Liver (tissue), 9 donors: ENCODE measurements around the gene NT5DC1. TPM values are rescaled to one million over a fixed set of nuclear protein-coding genes. Genes with fewer than 3 reads are reported as not detected.

ENCODE experiments used
- DNase-seq: peaks from one replicate; pipeline ENCODE4 v3.0.0-alpha.2; 2017; ENCODE audit warnings: low spot score
- H3K27ac ChIP-seq, 2 donors: one replicate each; pipeline ENCODE4 v1.7.0; 2013; ENCODE audit warnings: inconsistent platforms in 2 of 2, low read length in 2 of 2, control low read depth in 1 of 2, low read depth in 1 of 2, mild to moderate bottlenecking in 1 of 2
- H3K27me3 ChIP-seq, 4 donors: one replicate each; pipeline versions ENCODE4 v1.6.1 to v1.7.0; 2013; ENCODE audit warnings: low read length in 3 of 4, inconsistent platforms in 1 of 4, mild to moderate bottlenecking in 1 of 4, moderate library complexity in 1 of 4; ENCODE audit not compliant: control insufficient read depth in 4 of 4, insufficient read depth in 4 of 4
- H3K36me3 ChIP-seq, 4 donors: one replicate each; pipeline versions ENCODE4 v1.6.1 to v1.7.0; 2013; ENCODE audit warnings: low read length in 3 of 4, mild to moderate bottlenecking in 3 of 4, low read depth in 1 of 4, moderate library complexity in 1 of 4; ENCODE audit not compliant: control insufficient read depth in 4 of 4, insufficient read depth in 3 of 4
- H3K4me1 ChIP-seq, 4 donors: one replicate each; pipeline versions ENCODE4 v1.6.1 to v1.7.0; 2013; ENCODE audit warnings: low read length in 3 of 4, mild to moderate bottlenecking in 3 of 4, moderate library complexity in 1 of 4; ENCODE audit not compliant: control insufficient read depth in 4 of 4, insufficient read depth in 4 of 4
- H3K4me3 ChIP-seq, 3 donors: one replicate each; pipeline versions ENCODE4 v1.6.1 to v1.7.0; 2013; ENCODE audit warnings: low read length in 3 of 3, control low read depth in 1 of 3, low read depth in 1 of 3, mild to moderate bottlenecking in 1 of 3
- H3K9ac ChIP-seq, 2 donors: one replicate each; pipeline ENCODE4 v1.7.0; 2013; ENCODE audit warnings: low read length in 2 of 2, mild to moderate bottlenecking in 2 of 2, moderate library complexity in 2 of 2, control low read depth in 1 of 2, low read depth in 1 of 2
- H3K9me3 ChIP-seq, 4 donors: one replicate each; pipeline versions ENCODE4 v1.6.1 to v1.7.0; 2013; ENCODE audit warnings: low read length in 3 of 4; ENCODE audit not compliant: control insufficient read depth in 4 of 4
- ATF3 ChIP-seq: IDR thresholded peaks from 2 replicates; pipeline ENCODE4 v1.6.1; 2016; ENCODE audit warnings: antibody characterized with exemption
- EGR1 ChIP-seq, 2 donors: IDR thresholded peaks; 2 replicates each; pipeline ENCODE4 v1.6.1; 2016 to 2018; ENCODE audit warnings: antibody characterized with exemption in 2 of 2, low read depth in 2 of 2
- FOXA2 ChIP-seq: IDR thresholded peaks from 2 replicates; pipeline ENCODE4 v1.6.1; 2016; ENCODE audit warnings: antibody characterized with exemption
- GABPA ChIP-seq, 2 donors: IDR thresholded peaks in 1 of 2; conservative IDR thresholded peaks in 1 of 2; 2 replicates each; pipeline ENCODE4 v1.6.1; 2016; ENCODE audit warnings: antibody characterized with exemption in 2 of 2, mild to moderate bottlenecking in 1 of 2, moderate library complexity in 1 of 2
- HNF4G ChIP-seq: IDR thresholded peaks from 2 replicates; pipeline ENCODE4 v1.6.1; 2016; ENCODE audit warnings: antibody characterized with exemption
- MAX ChIP-seq: IDR thresholded peaks from 2 replicates; pipeline ENCODE4 v1.6.1; 2016; ENCODE audit warnings: antibody characterized with exemption
- NR2F2 ChIP-seq: IDR thresholded peaks from 2 replicates; pipeline ENCODE4 v1.6.1; 2016; ENCODE audit warnings: antibody characterized with exemption
- RAD21 ChIP-seq, 2 donors: IDR thresholded peaks; 2 replicates each; pipeline ENCODE4 v1.6.1; 2016; ENCODE audit warnings: antibody characterized with exemption in 2 of 2, mild to moderate bottlenecking in 2 of 2
- RXRA ChIP-seq, 2 donors: IDR thresholded peaks; 2 replicates each; pipeline ENCODE4 v1.6.1; 2017 to 2018; ENCODE audit warnings: antibody characterized with exemption in 2 of 2, mild to moderate bottlenecking in 1 of 2
- SP1 ChIP-seq: IDR thresholded peaks from 2 replicates; pipeline ENCODE4 v1.6.1; 2018; ENCODE audit warnings: antibody characterized with exemption, mild to moderate bottlenecking
- TAF1 ChIP-seq: conservative IDR thresholded peaks from 2 replicates; pipeline ENCODE4 v1.6.1; 2016; ENCODE audit warnings: antibody characterized with exemption, mild to moderate bottlenecking
- YY1 ChIP-seq: IDR thresholded peaks from 2 replicates; pipeline ENCODE4 v1.6.1; 2016; ENCODE audit warnings: antibody characterized with exemption, mild to moderate bottlenecking
- ZBTB33 ChIP-seq: IDR thresholded peaks from 2 replicates; pipeline ENCODE4 v1.6.1; 2016; ENCODE audit warnings: antibody characterized with exemption
- WGBS: extraction: QIAGEN DNeasy Blood & Tissue Kit; methylation state at CpG from one replicate; pipeline ENCODE4 v1.1.7; 2013; 5-methylcytosine and 5-hydroxymethylcytosine counted together
- polyA plus RNA-seq, 2 donors: library from polyadenylated mRNA; stranded (reverse) in 1 of 2; unstranded in 1 of 2; fragments of 200-250 nt in 1 of 2; fragments of >200 nt in 1 of 2; fragmentation: Nextera tagmentation in 1 of 2; extraction: Ambion mirVana in 1 of 2; gene quantifications; one replicate each; pipeline versions ENCODE4 v1.2.1 to v1.2.3, GENCODE V29; 2013 to 2015
- total RNA-seq, 2 donors: library from RNA; depleted of rRNA; stranded (reverse); fragments of >200 nt; gene quantifications; one replicate each; pipeline ENCODE4 v1.2.3, GENCODE V29; 2014
- TF ChIP-seq, protein P1 (sequence below): fragments of 150-350 bp; IDR thresholded peaks from 2 replicates; pipeline ENCODE4 v1.5.1; 2017; ENCODE audit warnings: improper control_type of control experiment, low read depth, low read length; ENCODE audit not compliant: missing input control
- TF ChIP-seq, protein P2 (sequence below): IDR thresholded peaks from 2 replicates; pipeline ENCODE4 v1.6.1; 2016; ENCODE audit warnings: antibody characterized with exemption, mild to moderate bottlenecking
- donor health status: healthy.
- donor health status: healthy.
- donor health status: healthy.
- donor health status: healthy.
- donor health status: healthy.

NT5DC1 gene
- total and polyA plus RNA-seq, 4 donors: 10.4 to 31.4 (median 23.3) TPM

- no peaks in the 10 kb centered on the region for H3K9me3 ChIP-seq
- peaks cover 0 to 3% (median 0%) of the 10 kb centered on the region in 4 donors for H3K36me3 ChIP-seq
- no peak overlapping the region for H3K4me3 ChIP-seq
- 93% methylated on average over 2 of the region's 2 CpGs for WGBS
- H3K27ac ChIP-seq: no peak overlapping the region
- H3K4me1 ChIP-seq: peaks cover 0 to 2% (median 0%) of the 10 kb centered on the region in 4 donors
- H3K27me3 ChIP-seq: no peaks in the 10 kb centered on the region
- no peak overlapping the region for H3K9ac ChIP-seq
- DNase-seq: no peak
- TF ChIP-seq HNF4G (no peak), GABPA (IDR thresholded peaks at IDR 0.05 in 1 of 2, conservative IDR thresholded peaks at IDR 0.05 in 1 of 2) (no peak), FOXA2 (no peak), SP1 (no peak), RXRA (IDR thresholded peaks at IDR 0.05) (no peak), EGR1 (IDR thresholded peaks at IDR 0.05; ENCODE audit: low read depth in 2 of 2) (no peak), YY1 (no peak), ATF3 (no peak), NR2F2 (no peak), ZBTB33 (no peak), TAF1 (no peak), RAD21 (IDR thresholded peaks at IDR 0.05) (no peak), MAX (no peak)
- TF ChIP-seq, protein P1, sequence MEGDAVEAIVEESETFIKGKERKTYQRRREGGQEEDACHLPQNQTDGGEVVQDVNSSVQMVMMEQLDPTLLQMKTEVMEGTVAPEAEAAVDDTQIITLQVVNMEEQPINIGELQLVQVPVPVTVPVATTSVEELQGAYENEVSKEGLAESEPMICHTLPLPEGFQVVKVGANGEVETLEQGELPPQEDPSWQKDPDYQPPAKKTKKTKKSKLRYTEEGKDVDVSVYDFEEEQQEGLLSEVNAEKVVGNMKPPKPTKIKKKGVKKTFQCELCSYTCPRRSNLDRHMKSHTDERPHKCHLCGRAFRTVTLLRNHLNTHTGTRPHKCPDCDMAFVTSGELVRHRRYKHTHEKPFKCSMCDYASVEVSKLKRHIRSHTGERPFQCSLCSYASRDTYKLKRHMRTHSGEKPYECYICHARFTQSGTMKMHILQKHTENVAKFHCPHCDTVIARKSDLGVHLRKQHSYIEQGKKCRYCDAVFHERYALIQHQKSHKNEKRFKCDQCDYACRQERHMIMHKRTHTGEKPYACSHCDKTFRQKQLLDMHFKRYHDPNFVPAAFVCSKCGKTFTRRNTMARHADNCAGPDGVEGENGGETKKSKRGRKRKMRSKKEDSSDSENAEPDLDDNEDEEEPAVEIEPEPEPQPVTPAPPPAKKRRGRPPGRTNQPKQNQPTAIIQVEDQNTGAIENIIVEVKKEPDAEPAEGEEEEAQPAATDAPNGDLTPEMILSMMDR: no peak
- TF ChIP-seq, protein P2, sequence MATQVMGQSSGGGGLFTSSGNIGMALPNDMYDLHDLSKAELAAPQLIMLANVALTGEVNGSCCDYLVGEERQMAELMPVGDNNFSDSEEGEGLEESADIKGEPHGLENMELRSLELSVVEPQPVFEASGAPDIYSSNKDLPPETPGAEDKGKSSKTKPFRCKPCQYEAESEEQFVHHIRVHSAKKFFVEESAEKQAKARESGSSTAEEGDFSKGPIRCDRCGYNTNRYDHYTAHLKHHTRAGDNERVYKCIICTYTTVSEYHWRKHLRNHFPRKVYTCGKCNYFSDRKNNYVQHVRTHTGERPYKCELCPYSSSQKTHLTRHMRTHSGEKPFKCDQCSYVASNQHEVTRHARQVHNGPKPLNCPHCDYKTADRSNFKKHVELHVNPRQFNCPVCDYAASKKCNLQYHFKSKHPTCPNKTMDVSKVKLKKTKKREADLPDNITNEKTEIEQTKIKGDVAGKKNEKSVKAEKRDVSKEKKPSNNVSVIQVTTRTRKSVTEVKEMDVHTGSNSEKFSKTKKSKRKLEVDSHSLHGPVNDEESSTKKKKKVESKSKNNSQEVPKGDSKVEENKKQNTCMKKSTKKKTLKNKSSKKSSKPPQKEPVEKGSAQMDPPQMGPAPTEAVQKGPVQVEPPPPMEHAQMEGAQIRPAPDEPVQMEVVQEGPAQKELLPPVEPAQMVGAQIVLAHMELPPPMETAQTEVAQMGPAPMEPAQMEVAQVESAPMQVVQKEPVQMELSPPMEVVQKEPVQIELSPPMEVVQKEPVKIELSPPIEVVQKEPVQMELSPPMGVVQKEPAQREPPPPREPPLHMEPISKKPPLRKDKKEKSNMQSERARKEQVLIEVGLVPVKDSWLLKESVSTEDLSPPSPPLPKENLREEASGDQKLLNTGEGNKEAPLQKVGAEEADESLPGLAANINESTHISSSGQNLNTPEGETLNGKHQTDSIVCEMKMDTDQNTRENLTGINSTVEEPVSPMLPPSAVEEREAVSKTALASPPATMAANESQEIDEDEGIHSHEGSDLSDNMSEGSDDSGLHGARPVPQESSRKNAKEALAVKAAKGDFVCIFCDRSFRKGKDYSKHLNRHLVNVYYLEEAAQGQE: no peak
Measured at GRCh38 chr6:116154887-116155286, 54.2 kb downstream of the NT5DC1 start.
